Esophagus muscularis mucosa (tissue), 4 donors: ENCODE measurements around the gene VPREB3. TPM values are rescaled to one million over a fixed set of nuclear protein-coding genes. Genes with fewer than 3 reads are reported as not detected.

ENCODE experiments used
- DNase-seq: peaks from one replicate; pipeline ENCODE4 v3.0.0-alpha.2; 2017; ENCODE audit errors: extremely low spot score
- H3K27ac ChIP-seq, 4 donors: fragments of 200-600 bp; sonication (generic); replicated peaks in 1 of 4; 1 replicate in 3 of 4; 2 replicates in 1 of 4; pipeline ENCODE4 v1.5.1; 2016 to 2019; ENCODE audit warnings: mild to moderate bottlenecking in 1 of 4
- H3K27me3 ChIP-seq, 4 donors: fragments of 200-600 bp; sonication (generic); one replicate each; pipeline versions ENCODE4 v1.5.1 to v1.6.0; 2016 to 2019
- H3K36me3 ChIP-seq, 4 donors: fragments of 200-600 bp; sonication (generic); one replicate each; pipeline ENCODE4 v1.5.1; 2016 to 2019
- H3K4me1 ChIP-seq, 4 donors: fragments of 200-600 bp; sonication (generic); one replicate each; pipeline ENCODE4 v1.5.1; 2016 to 2019
- H3K4me3 ChIP-seq, 4 donors: fragments of 200-600 bp; sonication (generic); 1 replicate in 2 of 4; 2 replicates in 2 of 4; pipeline ENCODE4 v1.5.1; 2016 to 2019; ENCODE audit warnings: mild to moderate bottlenecking in 4 of 4, moderate library complexity in 1 of 4
- H3K9me3 ChIP-seq, 4 donors: fragments of 200-600 bp; sonication (generic); 1 replicate in 3 of 4; 2 replicates in 1 of 4; pipeline ENCODE4 v1.5.1; 2016 to 2019
- EP300 ChIP-seq: sonication (generic); formaldehyde crosslinking; IDR thresholded peaks from one replicate; pipeline ENCODE4 v1.6.1; 2017; ENCODE audit warnings: antibody characterized with exemption
- POLR2A ChIP-seq: fragments of 450-650 bp; IDR thresholded peaks from one replicate; pipeline ENCODE4 v1.6.1; 2017; ENCODE audit warnings: antibody characterized with exemption, moderate library complexity, mild to moderate bottlenecking, low read depth
- POLR2AphosphoS5 ChIP-seq, 2 donors: sonication (generic); formaldehyde crosslinking; IDR thresholded peaks; one replicate each; pipeline ENCODE4 v1.6.1; 2017; ENCODE audit warnings: antibody characterized with exemption in 2 of 2
- WGBS: methylation state at CpG from one replicate; pipeline ENCODE4 v1.1.5; 2018; 5-methylcytosine and 5-hydroxymethylcytosine counted together
- intact Hi-C: fragments of 100-400 bp; cut with DNase I; formaldehyde crosslinking; loops from one replicate; pipeline ENCODE4 v1.15.1; 2023
- total RNA-seq, 4 donors: library from RNA; depleted of rRNA; stranded (reverse); fragments of >200 nt; gene quantifications; one replicate each; pipeline versions ENCODE4 v1.1.0 to v1.2.1, GENCODE V29; 2016
- TF ChIP-seq, protein P1 (sequence below), 3 experiments: fragments of 200-600 bp in 2 of 3; fragments of 450-650 bp in 1 of 3; sonication (generic) in 2 of 3; IDR thresholded peaks; one replicate each; pipeline ENCODE4 v1.5.1; 2017 to 2019; ENCODE audit warnings: antibody characterized with exemption in 3 of 3, mild to moderate bottlenecking in 2 of 3, moderate library complexity in 1 of 3

The VPREB3 gene
- total RNA-seq, 4 donors from 2014 or later = not detected

DNA sequence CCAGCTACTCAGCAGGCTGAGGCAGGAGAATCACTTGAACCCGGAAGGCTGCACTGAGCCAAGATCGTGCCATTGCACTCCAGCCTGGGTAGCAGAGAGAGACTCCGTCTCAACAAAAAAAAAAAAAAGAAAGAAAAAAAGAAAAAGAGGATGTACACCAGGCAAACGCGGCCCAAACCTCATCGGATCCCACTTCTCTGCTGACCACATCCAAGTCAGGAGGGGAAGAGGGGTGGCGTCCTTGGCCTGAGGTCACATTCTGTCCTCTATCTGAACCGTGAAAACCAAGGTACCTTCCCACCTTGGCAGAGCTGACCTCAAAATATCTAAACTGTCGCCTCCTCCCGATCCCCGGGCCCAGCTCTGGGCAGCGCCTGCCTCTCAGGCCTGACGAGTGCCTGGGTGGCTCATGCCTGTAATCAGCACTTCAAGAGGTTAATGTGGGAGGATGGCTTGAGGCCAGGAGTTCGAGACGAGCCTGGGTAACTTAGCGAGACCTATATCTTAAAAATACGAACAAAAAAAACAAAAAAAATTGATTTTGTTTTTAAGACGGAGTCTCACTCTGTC lies 38.3 kb downstream of the VPREB3 start:
- peaks cover 10 to 43% (median 38%) of the 10 kb centered on the region in 4 donors for H3K36me3 ChIP-seq
- DNase-seq = no peak
- intact Hi-C loops = loop anchor here (5.0 kb wide), 1 partner anchor 36 kb away; the partner anchor contains the start of genes VPREB3 and ZNF70
- 80% methylated on average over 18 of the region's 18 CpGs for WGBS
- no peaks in the 10 kb centered on the region for H3K9me3 ChIP-seq
- H3K27me3 ChIP-seq = no peaks in the 10 kb centered on the region
- H3K27ac ChIP-seq = peak overlapping the region in 1 of 4 donors; percentile 83
- H3K4me3 ChIP-seq = peak overlapping the region; percentile 86 to 92 (median 90)
- H3K4me1 ChIP-seq = peaks cover 10 to 24% (median 22%) of the 10 kb centered on the region in 4 donors
- TF ChIP-seq, protein P1, sequence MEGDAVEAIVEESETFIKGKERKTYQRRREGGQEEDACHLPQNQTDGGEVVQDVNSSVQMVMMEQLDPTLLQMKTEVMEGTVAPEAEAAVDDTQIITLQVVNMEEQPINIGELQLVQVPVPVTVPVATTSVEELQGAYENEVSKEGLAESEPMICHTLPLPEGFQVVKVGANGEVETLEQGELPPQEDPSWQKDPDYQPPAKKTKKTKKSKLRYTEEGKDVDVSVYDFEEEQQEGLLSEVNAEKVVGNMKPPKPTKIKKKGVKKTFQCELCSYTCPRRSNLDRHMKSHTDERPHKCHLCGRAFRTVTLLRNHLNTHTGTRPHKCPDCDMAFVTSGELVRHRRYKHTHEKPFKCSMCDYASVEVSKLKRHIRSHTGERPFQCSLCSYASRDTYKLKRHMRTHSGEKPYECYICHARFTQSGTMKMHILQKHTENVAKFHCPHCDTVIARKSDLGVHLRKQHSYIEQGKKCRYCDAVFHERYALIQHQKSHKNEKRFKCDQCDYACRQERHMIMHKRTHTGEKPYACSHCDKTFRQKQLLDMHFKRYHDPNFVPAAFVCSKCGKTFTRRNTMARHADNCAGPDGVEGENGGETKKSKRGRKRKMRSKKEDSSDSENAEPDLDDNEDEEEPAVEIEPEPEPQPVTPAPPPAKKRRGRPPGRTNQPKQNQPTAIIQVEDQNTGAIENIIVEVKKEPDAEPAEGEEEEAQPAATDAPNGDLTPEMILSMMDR (IDR thresholded peaks at IDR 0.05) = no peak
- no peak for TF ChIP-seq POLR2AphosphoS5 (IDR thresholded peaks at IDR 0.05)

DNA sequence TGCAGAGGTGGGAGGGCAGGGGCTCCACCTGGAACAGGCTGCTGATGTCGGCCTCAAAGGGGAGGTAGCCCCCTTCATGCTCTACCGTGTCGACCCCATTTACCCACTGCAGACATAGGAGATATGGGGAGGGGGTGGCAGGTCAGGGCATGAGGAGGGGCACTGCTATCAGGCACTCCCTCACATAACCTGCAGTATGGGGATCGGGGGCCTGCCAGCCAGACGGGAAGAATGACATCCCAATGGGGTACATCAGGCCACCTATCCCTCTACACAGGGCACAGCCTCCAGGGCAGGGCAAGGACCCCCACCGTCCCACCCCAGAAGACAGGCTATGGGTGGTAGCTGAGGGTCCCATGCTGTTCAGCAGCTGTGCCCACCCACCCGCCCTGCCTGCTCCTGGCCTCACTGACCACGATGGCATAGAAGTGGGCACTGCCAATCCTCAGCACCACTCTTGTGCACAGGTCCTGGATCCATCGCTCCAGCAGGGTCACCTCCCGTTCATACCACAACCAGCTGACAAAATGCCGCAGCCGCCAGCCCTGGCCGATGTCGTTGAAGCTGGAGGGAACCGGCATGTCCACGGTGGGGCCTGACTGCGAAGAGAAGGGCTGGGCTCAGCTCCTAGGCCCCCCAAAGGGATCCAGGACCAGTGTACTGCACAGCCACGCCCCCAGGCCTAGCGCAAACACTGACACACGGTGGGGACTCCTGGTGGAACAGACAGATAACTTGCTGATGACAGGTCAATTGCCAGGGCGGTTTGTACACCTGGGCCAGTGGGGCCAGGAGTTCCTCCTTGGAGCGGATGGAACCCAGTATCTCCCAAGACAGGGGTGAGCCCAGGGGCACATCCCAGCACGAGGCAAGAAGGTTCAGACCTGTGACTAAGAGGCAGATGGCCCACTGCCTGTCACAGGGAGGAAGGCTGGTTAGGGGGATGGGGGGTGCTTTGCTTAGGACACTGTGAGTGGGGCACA lies 39.3 kb downstream of the VPREB3 start:
- intact Hi-C loops = loop anchor here (5.0 kb wide), 1 partner anchor 37 kb away; the partner anchor contains the start of genes VPREB3 and ZNF70
- no peak for DNase-seq
- 87% methylated on average over 13 of the region's 23 CpGs for WGBS
- no peaks in the 10 kb centered on the region for H3K9me3 ChIP-seq
- H3K4me3 ChIP-seq = no peak overlapping the region
- no peaks in the 10 kb centered on the region for H3K27me3 ChIP-seq
- no peak overlapping the region for H3K27ac ChIP-seq
- TF ChIP-seq POLR2AphosphoS5 (IDR thresholded peaks at IDR 0.05) (no peak), EP300 (no peak), POLR2A (no peak)
- TF ChIP-seq, protein P1 (IDR thresholded peaks at IDR 0.05) = no peak
- peaks cover 10 to 53% (median 48%) of the 10 kb centered on the region in 4 donors for H3K36me3 ChIP-seq
- H3K4me1 ChIP-seq = peaks cover 10 to 24% (median 22%) of the 10 kb centered on the region in 4 donors

DNA sequence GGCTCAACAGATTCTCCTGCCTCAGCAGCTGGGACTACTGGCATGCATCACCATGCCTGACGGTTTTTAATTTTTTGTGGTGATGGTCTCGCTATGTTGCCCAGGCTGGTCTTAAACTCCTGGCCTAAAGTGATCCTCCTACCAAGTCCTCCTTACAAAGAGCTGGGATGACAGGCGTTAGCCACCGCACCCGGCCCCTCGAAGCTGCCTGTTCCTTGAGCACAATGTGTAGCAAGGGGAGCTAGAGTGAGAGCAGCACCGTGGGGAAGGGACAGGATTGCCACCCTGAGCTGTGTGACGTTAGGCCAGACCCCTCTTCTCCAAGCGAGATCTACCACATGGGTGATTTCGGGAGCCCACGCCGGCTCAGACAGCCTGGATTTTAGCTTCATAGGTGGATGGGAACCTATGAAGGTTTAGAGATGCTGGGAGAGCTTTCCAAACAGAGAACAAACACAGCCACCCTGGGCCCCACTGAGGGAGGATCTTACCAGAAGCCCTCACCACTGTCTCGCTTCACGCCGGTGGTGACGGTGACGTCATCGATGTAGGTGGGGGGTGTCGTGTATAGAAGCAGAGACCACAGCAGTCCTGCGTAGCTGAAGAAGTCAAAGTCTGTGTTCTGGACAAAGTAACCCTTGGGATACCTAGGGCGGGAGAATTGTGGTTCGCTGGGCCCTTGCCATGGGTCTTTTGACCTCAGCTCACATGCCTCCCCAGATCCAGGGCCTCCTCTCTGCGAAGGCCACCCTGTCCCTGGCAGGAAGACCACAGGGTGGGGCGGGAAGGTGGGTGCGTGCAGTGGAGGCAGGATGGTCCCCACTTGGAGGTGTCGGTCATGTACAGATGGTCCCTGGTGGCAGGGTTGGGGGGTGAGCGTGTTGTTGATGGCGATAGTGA lies 40.3 kb downstream of the VPREB3 start:
- DNase-seq = no peak
- Histone ChIP-seq H3K4me3 (no peak overlapping the region), H3K9me3 (no peaks in the 10 kb centered on the region), H3K36me3 (peaks cover 11 to 62% (median 57%) of the 10 kb centered on the region in 4 donors), H3K27me3 (no peaks in the 10 kb centered on the region), H3K4me1 (peaks cover 10 to 24% (median 22%) of the 10 kb centered on the region in 4 donors), H3K27ac (no peak overlapping the region)
- intact Hi-C loops = no loop called here
- TF ChIP-seq, protein P1 (IDR thresholded peaks at IDR 0.05) = no peak
- TF ChIP-seq EP300 = no peak
- no peak for TF ChIP-seq POLR2AphosphoS5 (IDR thresholded peaks at IDR 0.05)
- TF ChIP-seq POLR2A = no peak
- 93% methylated on average over 28 of the region's 28 CpGs for WGBS

DNA sequence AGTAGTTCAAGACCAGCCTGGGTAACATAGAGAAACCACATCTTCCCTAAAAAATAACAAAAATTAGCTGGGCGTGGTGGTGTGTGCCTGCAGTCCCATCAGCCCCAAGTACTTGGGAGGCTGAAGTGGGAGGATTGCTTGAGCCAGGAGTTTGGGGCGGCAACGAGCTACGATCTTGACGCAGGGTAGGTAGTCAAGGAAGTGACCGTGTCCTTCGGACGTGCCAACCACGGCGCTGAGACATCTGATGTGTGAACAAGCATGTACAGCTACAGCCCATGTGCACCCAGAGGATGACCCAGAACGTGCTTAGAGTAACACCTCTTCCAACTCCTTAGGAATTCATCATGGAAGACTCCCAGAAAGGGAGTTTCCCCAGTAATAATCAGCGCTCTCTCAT lies 42.0 kb downstream of the VPREB3 start:
- no peak for TF ChIP-seq POLR2AphosphoS5 (IDR thresholded peaks at IDR 0.05)
- intact Hi-C loops = no loop called here
- Histone ChIP-seq H3K4me3 (no peak overlapping the region), H3K4me1 (peaks cover 10 to 19% (median 18%) of the 10 kb centered on the region in 4 donors), H3K27ac (no peak overlapping the region), H3K27me3 (no peaks in the 10 kb centered on the region), H3K9me3 (no peaks in the 10 kb centered on the region), H3K36me3 (peaks cover 27 to 79% (median 74%) of the 10 kb centered on the region in 4 donors)
- no peak for DNase-seq
- 88% methylated on average over 9 of the region's 12 CpGs for WGBS
